ENCODE data around the gene MAST1.
"Not testable (repeated sequence)": the region's sequence is repeated elsewhere in the genome, so short reads cannot be mapped to it uniquely, and the experiment has no call there.

MAST1 gene

GRCh38 chr19:12841094-12841493, 2.8 kb downstream of the MAST1 start:
- no peak for DNase-seq

GRCh38 chr19:12842511-12842910, 4.2 kb downstream of the MAST1 start:
- no peak for DNase-seq

- no peak for DNase-seq
Observed at GRCh38 chr19:12843328-12843727, 5.0 kb downstream of the MAST1 start.

- DNase-seq: no peak
Observed at GRCh38 chr19:12843999-12844732, 5.9 kb downstream of the MAST1 start.

- not testable (repeated sequence) for DNase-seq
Observed at GRCh38 chr19:12846613-12847012, 8.3 kb downstream of the MAST1 start.

GRCh38 chr19:12847159-12848139, 9.1 kb downstream of the MAST1 start:
- peak; percentile 31 for DNase-seq

GRCh38 chr19:12856653-12857052, 18.3 kb downstream of the MAST1 start:
- no peak for DNase-seq

- no peak for DNase-seq
Observed at GRCh38 chr19:12858041-12858928, 20.0 kb downstream of the MAST1 start.

- DNase-seq: no peak
Observed at GRCh38 chr19:12859546-12859945, 21.2 kb downstream of the MAST1 start.

GRCh38 chr19:12864143-12864542, 25.8 kb downstream of the MAST1 start:
- no peak for DNase-seq

GRCh38 chr19:12864721-12865715, 26.7 kb downstream of the MAST1 start:
- no peak for DNase-seq

- no peak for DNase-seq
Observed at GRCh38 chr19:12865746-12866415, 27.6 kb downstream of the MAST1 start.

- no peak for DNase-seq
Observed at GRCh38 chr19:12866416-12867119, 28.3 kb downstream of the MAST1 start.

GRCh38 chr19:12867120-12868099, 29.1 kb downstream of the MAST1 start:
- no peak for DNase-seq

GRCh38 chr19:12868540-12869112, 30.3 kb downstream of the MAST1 start:
- DNase-seq: no peak

- DNase-seq: no peak
Observed at GRCh38 chr19:12871681-12872080, 33.4 kb downstream of the MAST1 start.

- DNase-seq: no peak
Observed at GRCh38 chr19:12872255-12872654, 33.9 kb downstream of the MAST1 start.

Data from NCI-H1694 (cell line).